ENCODE data around the gene SGK1.

GRCh38 chr6:134257516-134257915, 60.4 kb downstream of the SGK1 start:
- no peak for TF ChIP-seq CTCF (IDR thresholded peaks at IDR 0.05)
- TF ChIP-seq EP300 (IDR thresholded peaks at IDR 0.05): no peak

Measured in suprapubic skin (tissue), 3 donors.